HepG2 (cell line): ENCODE measurements around the gene ZMIZ1.

Experiments used
- CHD2 ChIP-seq: IDR thresholded peaks from 2 replicates; pipeline ENCODE4 v1.6.1; 2011; ENCODE audit warnings: low read depth, low read length, improper control_type of control experiment
- CSRNP2 ChIP-seq: sonication (generic); formaldehyde crosslinking; conservative IDR thresholded peaks from 2 replicates; pipeline ENCODE4 v1.8.0; 2022; ENCODE audit warnings: low read depth, missing genetic modification reagents
- CTCF ChIP-seq: sonication (generic); formaldehyde crosslinking; IDR thresholded peaks from 2 replicates; pipeline ENCODE4 v1.5.0; 2020; ENCODE audit warnings: mild to moderate bottlenecking, missing genetic modification reagents, moderate library complexity
- FOSL2 ChIP-seq: sonication (generic); formaldehyde crosslinking; IDR thresholded peaks from 2 replicates; pipeline ENCODE4 v1.4.0; 2020; ENCODE audit warnings: missing genetic modification reagents
- POLR2A ChIP-seq, 2 experiments: IDR thresholded peaks; 2 replicates each; pipeline ENCODE4 v1.6.1; 2011; ENCODE audit warnings: low read depth in 2 of 2, low read length in 2 of 2, mild to moderate bottlenecking in 1 of 2, moderate library complexity in 1 of 2; ENCODE audit not compliant: insufficient read depth in 1 of 2
- RAD21 ChIP-seq: fragments of 450-650 bp; formaldehyde crosslinking; IDR thresholded peaks from 2 replicates; pipeline ENCODE4 v1.5.0; 2020; ENCODE audit warnings: mild to moderate bottlenecking
- SP2 ChIP-seq: sonication (generic); formaldehyde crosslinking; IDR thresholded peaks from 2 replicates; pipeline ENCODE4 v1.5.1; 2020; ENCODE audit warnings: mild to moderate bottlenecking, missing genetic modification reagents
- ZNF629 ChIP-seq: sonication (generic); formaldehyde crosslinking; conservative IDR thresholded peaks from 2 replicates; pipeline ENCODE4 v1.5.0; 2020; ENCODE audit warnings: missing genetic modification reagents
- ZNF646 ChIP-seq: sonication (generic); formaldehyde crosslinking; IDR thresholded peaks from 2 replicates; pipeline ENCODE4 v1.9.0; 2021; ENCODE audit warnings: mild to moderate bottlenecking, missing genetic modification reagents
- ZNF687 ChIP-seq: sonication (generic); formaldehyde crosslinking; IDR thresholded peaks from 2 replicates; pipeline ENCODE4 v1.5.1; 2020; ENCODE audit warnings: mild to moderate bottlenecking, missing genetic modification reagents, moderate library complexity

- no peak for TF ChIP-seq SP2 (CRISPR knock-in tag)
- no peak for TF ChIP-seq CSRNP2 (CRISPR knock-in tag)
- no peak for TF ChIP-seq RAD21 (CRISPR knock-in tag)
- no peak for TF ChIP-seq POLR2A (IDR thresholded peaks at IDR 0.05; ENCODE audit: insufficient read depth in 1 of 2, low read depth in 2 of 2, low read length in 2 of 2)
- no peak for TF ChIP-seq FOSL2
- TF ChIP-seq CTCF (CRISPR knock-in tag): no peak
- no peak for TF ChIP-seq ZNF629 (CRISPR knock-in tag)
- TF ChIP-seq ZNF646: no peak
- TF ChIP-seq ZNF687 (CRISPR knock-in tag): no peak
- TF ChIP-seq CHD2: no peak
These were observed 62.1 kb downstream of the ZMIZ1 start for GRCh38 chr10:79130846-79131245.
